ENCODE results near the gene NAV2. TPM values are rescaled to one million over a fixed set of nuclear protein-coding genes. Genes with fewer than 3 reads are reported as not detected.

The NAV2 gene
- total RNA-seq, 1 experiment from 2014 or later = 2.1 TPM

DNA sequence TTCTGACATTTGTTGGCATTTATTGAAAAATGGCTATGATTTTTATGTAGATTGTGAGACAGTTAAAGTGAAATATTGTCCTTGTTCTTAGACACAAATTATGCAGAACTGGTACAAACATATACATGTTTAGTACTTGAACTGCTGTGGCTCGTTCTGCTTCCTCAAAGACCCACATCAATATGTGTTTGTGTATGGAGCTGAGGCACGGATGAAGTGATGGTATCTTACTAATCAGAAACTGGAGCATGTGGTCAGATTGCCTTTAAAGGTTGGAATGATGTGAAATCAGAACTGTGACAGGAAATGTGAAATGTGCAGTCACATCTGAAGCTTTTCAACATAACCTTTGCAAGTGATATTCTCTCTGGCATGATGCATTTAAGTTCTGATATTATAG is 130.4 kb downstream of the NAV2 start:
- POLR2A ChIA-PET = no interaction called here

More for the DNA sequence above, 130.4 kb downstream of the NAV2 start:
- no peaks in the 10 kb centered on the region for H3K27me3 ChIP-seq (ENCODE audit: insufficient read depth, low read length)
- H3K9me3 ChIP-seq (ENCODE audit: control insufficient read depth in 1 of 2, insufficient read depth in 1 of 2, low read depth in 1 of 2, low read length in 2 of 2) = no peaks in the 10 kb centered on the region
- H4K20me1 ChIP-seq (ENCODE audit: insufficient read depth) = no peaks in the 10 kb centered on the region
- H3K36me3 ChIP-seq (ENCODE audit: control insufficient read depth in 1 of 2, insufficient read depth in 2 of 2, low read length in 2 of 2) = no peaks in the 10 kb centered on the region
- intact Hi-C loops (cut with micrococcal nuclease) = no loop called here
- no TSS peak for BruUV-seq (replicated peaks)
- H3K27ac ChIP-seq (ENCODE audit: low read depth, low read length) = no peak overlapping the region
- TF ChIP-seq, protein P1, sequence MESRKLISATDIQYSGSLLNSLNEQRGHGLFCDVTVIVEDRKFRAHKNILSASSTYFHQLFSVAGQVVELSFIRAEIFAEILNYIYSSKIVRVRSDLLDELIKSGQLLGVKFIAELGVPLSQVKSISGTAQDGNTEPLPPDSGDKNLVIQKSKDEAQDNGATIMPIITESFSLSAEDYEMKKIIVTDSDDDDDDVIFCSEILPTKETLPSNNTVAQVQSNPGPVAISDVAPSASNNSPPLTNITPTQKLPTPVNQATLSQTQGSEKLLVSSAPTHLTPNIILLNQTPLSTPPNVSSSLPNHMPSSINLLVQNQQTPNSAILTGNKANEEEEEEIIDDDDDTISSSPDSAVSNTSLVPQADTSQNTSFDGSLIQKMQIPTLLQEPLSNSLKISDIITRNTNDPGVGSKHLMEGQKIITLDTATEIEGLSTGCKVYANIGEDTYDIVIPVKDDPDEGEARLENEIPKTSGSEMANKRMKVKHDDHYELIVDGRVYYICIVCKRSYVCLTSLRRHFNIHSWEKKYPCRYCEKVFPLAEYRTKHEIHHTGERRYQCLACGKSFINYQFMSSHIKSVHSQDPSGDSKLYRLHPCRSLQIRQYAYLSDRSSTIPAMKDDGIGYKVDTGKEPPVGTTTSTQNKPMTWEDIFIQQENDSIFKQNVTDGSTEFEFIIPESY (IDR thresholded peaks at IDR 0.05; ENCODE audit: extremely low read depth, insufficient replicate concordance, low read length) = no peak
- TF ChIP-seq, protein P2, sequence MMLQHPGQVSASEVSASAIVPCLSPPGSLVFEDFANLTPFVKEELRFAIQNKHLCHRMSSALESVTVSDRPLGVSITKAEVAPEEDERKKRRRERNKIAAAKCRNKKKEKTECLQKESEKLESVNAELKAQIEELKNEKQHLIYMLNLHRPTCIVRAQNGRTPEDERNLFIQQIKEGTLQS (IDR thresholded peaks at IDR 0.05) = no peak
- TF ChIP-seq CBX3 (IDR thresholded peaks at IDR 0.05; ENCODE audit: low read depth) (no peak), EZH2 (IDR thresholded peaks at IDR 0.05) (no peak), SP1 (IDR thresholded peaks at IDR 0.05; ENCODE audit: low read depth) (no peak), FOSL1 (IDR thresholded peaks at IDR 0.05; ENCODE audit: low read depth) (no peak), ZNF274 (IDR thresholded peaks at IDR 0.05; ENCODE audit: low read depth, low read length) (no peak), YY1 (IDR thresholded peaks at IDR 0.05; ENCODE audit: extremely low read depth, insufficient replicate concordance, low read depth, low read length) (no peak), TCF7L2 (IDR thresholded peaks at IDR 0.05; ENCODE audit: borderline replicate concordance, extremely low read depth, insufficient read depth, insufficient read length) (no peak), CEBPB (IDR thresholded peaks at IDR 0.05; ENCODE audit: low read depth) (no peak)
- TF ChIP-seq, protein P3, sequence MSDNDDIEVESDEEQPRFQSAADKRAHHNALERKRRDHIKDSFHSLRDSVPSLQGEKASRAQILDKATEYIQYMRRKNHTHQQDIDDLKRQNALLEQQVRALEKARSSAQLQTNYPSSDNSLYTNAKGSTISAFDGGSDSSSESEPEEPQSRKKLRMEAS (IDR thresholded peaks at IDR 0.05) = no peak
- H3K4me1 ChIP-seq (ENCODE audit: control insufficient read depth in 1 of 2, insufficient read depth in 2 of 2, low read length in 2 of 2) = no peaks in the 10 kb centered on the region
- no peak for DNase-seq (ENCODE audit: low read depth, low spot score)
- ChIA-PET RAD21 (ENCODE audit: low non-redundant PET in 1 of 2, low total read pairs in 2 of 2, uncharacterized antibody in 2 of 2, unreplicated experiment in 2 of 2) (no interaction called here), CTCF (no interaction called here)
- no peak for ATAC-seq
- no peak overlapping the region for H3K4me3 ChIP-seq (replicated peaks in 1 of 2; ENCODE audit: low read depth in 1 of 2, low read length in 2 of 2)
- H3K4me2 ChIP-seq (ENCODE audit: low read length) = no peak overlapping the region
- no peak overlapping the region for H3K9ac ChIP-seq (ENCODE audit: low read length)
- no peaks in the 10 kb centered on the region for H3K9me2 ChIP-seq (ENCODE audit: insufficient read depth)
- no peaks in the 10 kb centered on the region for H3K79me2 ChIP-seq (ENCODE audit: insufficient read depth, low read length)
- H2AFZ ChIP-seq (ENCODE audit: low read depth, low read length, poor library complexity, severe bottlenecking) = no peak overlapping the region

All from HCT116 (cell line).